Endodermal cell (in vitro differentiated cells): ENCODE data around the gene SHC2. TPM values are rescaled to one million over a fixed set of nuclear protein-coding genes. Genes with fewer than 3 reads are reported as not detected.

Experiments used
- DNase-seq: peaks from one replicate; pipeline ENCODE4 v3.0.0-alpha.2; 2017
- H3K27ac ChIP-seq: 2 replicates; pipeline ENCODE4 v1.5.1; 2013; ENCODE audit warnings: mild to moderate bottlenecking, low read depth, low read length, moderate library complexity
- H3K27me3 ChIP-seq: 2 replicates; pipeline ENCODE4 v1.6.1; 2013; ENCODE audit warnings: mild to moderate bottlenecking, low read length, moderate library complexity; ENCODE audit not compliant: insufficient read depth, control insufficient read depth, poor library complexity, severe bottlenecking
- H3K36me3 ChIP-seq: 2 replicates; pipeline ENCODE4 v1.7.0; 2013; ENCODE audit warnings: mild to moderate bottlenecking, low read length, moderate library complexity; ENCODE audit not compliant: control insufficient read depth, insufficient read depth
- H3K4me1 ChIP-seq: one replicate; pipeline ENCODE4 v1.7.0; 2013; ENCODE audit warnings: low read length; ENCODE audit not compliant: control insufficient read depth, insufficient read depth
- H3K4me3 ChIP-seq: 2 replicates; pipeline ENCODE4 v1.5.1; 2013; ENCODE audit warnings: mild to moderate bottlenecking, low read length, moderate library complexity
- H3K9ac ChIP-seq: 2 replicates; pipeline ENCODE4 v1.6.1; 2013; ENCODE audit warnings: mild to moderate bottlenecking, low read length, moderate library complexity; ENCODE audit not compliant: poor library complexity, severe bottlenecking; ENCODE audit errors: extremely low read depth
- H3K9me3 ChIP-seq: 2 replicates; pipeline ENCODE4 v1.6.1; 2013; ENCODE audit warnings: mild to moderate bottlenecking, low read length, moderate library complexity; ENCODE audit not compliant: control insufficient read depth
- H3K27ac Mint-ChIP-seq: 2 replicates; pipeline ENCODE4 v1.8.0; 2020; ENCODE audit warnings: mixed read lengths
- H3K27me3 Mint-ChIP-seq: 2 replicates; pipeline ENCODE4 v1.8.0; 2021; ENCODE audit warnings: mild to moderate bottlenecking, mixed read lengths; ENCODE audit not compliant: insufficient read depth
- H3K36me3 Mint-ChIP-seq: 2 replicates; pipeline ENCODE4 v1.8.0; 2020; ENCODE audit warnings: low read depth, mixed read lengths
- H3K4me1 Mint-ChIP-seq: 2 replicates; pipeline ENCODE4 v1.8.0; 2020; ENCODE audit warnings: mixed read lengths
- H3K4me3 Mint-ChIP-seq: 2 replicates; pipeline ENCODE4 v1.8.0; 2020; ENCODE audit warnings: mild to moderate bottlenecking, moderate library complexity, mixed read lengths
- H3K9me3 Mint-ChIP-seq: 2 replicates; pipeline ENCODE4 v1.8.0; 2020; ENCODE audit warnings: mild to moderate bottlenecking, mixed read lengths
- CTCF ChIP-seq: fragments of 200-600 bp; sonication (generic); conservative IDR thresholded peaks from 2 replicates; pipeline ENCODE4 v1.5.0; 2021; ENCODE audit warnings: antibody characterized with exemption, mild to moderate bottlenecking
- WGBS, 2 experiments: methylation state at CpG; one replicate each; pipeline versions ENCODE4 v1.1.5 to v1.1.7; 2013; ENCODE audit warnings: missing lambda C conversion rate in 2 of 2, mixed read lengths in 1 of 2; ENCODE audit not compliant: insufficient coverage in 1 of 2, insufficient read length in 1 of 2; 5-methylcytosine and 5-hydroxymethylcytosine counted together
- total RNA-seq, 2 donors: library from RNA; stranded (reverse); fragmentation: NEBNext Ultra II Directional in 1 of 2; extraction: Animal tissue kit (Norgen Biotek cat#: 25700) in 1 of 2; gene quantifications; 2 replicates in 1 of 2; 3 replicates in 1 of 2; pipeline ENCODE4 v1.2.1, GENCODE V29; 2021

The SHC2 gene
- total RNA-seq, 2 donors from 2014 or later: 56.5 to 93.0 TPM

- H3K4me1 Mint-ChIP-seq: no peaks in the 10 kb centered on the region
- no peak overlapping the region for H3K27ac Mint-ChIP-seq
- no peaks in the 10 kb centered on the region for H3K36me3 ChIP-seq
- no peaks in the 10 kb centered on the region for H3K4me1 ChIP-seq
- H3K27me3 ChIP-seq: no peaks in the 10 kb centered on the region
- H3K9ac ChIP-seq: no peak overlapping the region
- no peaks in the 10 kb centered on the region for H3K36me3 Mint-ChIP-seq
- H3K27ac ChIP-seq: no peak overlapping the region
- H3K4me3 ChIP-seq: no peak overlapping the region
- 82 to 84% methylated on average over 14 of the region's 14 CpGs for WGBS, 2 experiments
- peaks cover 17% of the 10 kb centered on the region for H3K27me3 Mint-ChIP-seq
- no peak overlapping the region for H3K4me3 Mint-ChIP-seq
- H3K9me3 Mint-ChIP-seq: no peaks in the 10 kb centered on the region
- DNase-seq: peak; percentile 36
- no peak for TF ChIP-seq CTCF
- no peaks in the 10 kb centered on the region for H3K9me3 ChIP-seq
Measured at GRCh38 chr19:372306-372890, 88.4 kb downstream of the SHC2 start.

GRCh38 chr19:371501-372168 lies 89.2 kb downstream of the SHC2 start:
- DNase-seq: peak; percentile 27
- H3K9ac ChIP-seq: no peak overlapping the region
- Mint-ChIP-seq H3K36me3 (no peaks in the 10 kb centered on the region), H3K4me3 (no peak overlapping the region), H3K27ac (no peak overlapping the region), H3K9me3 (no peaks in the 10 kb centered on the region), H3K4me1 (no peaks in the 10 kb centered on the region), H3K27me3 (peaks cover 19% of the 10 kb centered on the region)
- no peaks in the 10 kb centered on the region for H3K4me1 ChIP-seq
- 85 to 90% methylated on average over 14 to 17 of the region's 17 CpGs for WGBS, 2 experiments
- no peak overlapping the region for H3K4me3 ChIP-seq
- H3K27ac ChIP-seq: no peak overlapping the region
- H3K36me3 ChIP-seq: no peaks in the 10 kb centered on the region
- H3K27me3 ChIP-seq: no peaks in the 10 kb centered on the region
- H3K9me3 ChIP-seq: no peaks in the 10 kb centered on the region
- TF ChIP-seq CTCF: no peak

- Histone ChIP-seq H3K9me3 (no peaks in the 10 kb centered on the region), H3K4me3 (no peak overlapping the region), H3K9ac (no peak overlapping the region), H3K27me3 (no peaks in the 10 kb centered on the region), H3K36me3 (no peaks in the 10 kb centered on the region), H3K27ac (no peak overlapping the region), H3K4me1 (no peaks in the 10 kb centered on the region)
- WGBS, 2 experiments: 91 to 93% methylated on average over 37 to 43 of the region's 43 CpGs
- Mint-ChIP-seq H3K27ac (no peak overlapping the region), H3K27me3 (peaks cover 17% of the 10 kb centered on the region), H3K4me1 (no peaks in the 10 kb centered on the region), H3K4me3 (no peak overlapping the region), H3K9me3 (no peaks in the 10 kb centered on the region), H3K36me3 (no peaks in the 10 kb centered on the region)
- DNase-seq: peak; percentile 38
- no peak for TF ChIP-seq CTCF
Measured at GRCh38 chr19:370641-371330, 90.0 kb downstream of the SHC2 start.
